HG02970 (cell line): ENCODE measurements around the gene RAB40C.

Experiments
- ATAC-seq: cut with Tn5 transposase; IDR thresholded peaks from one replicate; pipeline ENCODE4 v1.9.1; 2021; ENCODE audit warnings: mild to moderate bottlenecking, moderate library complexity, moderate number of reproducible peaks; ENCODE audit not compliant: unreplicated experiment, low FRiP score

RAB40C gene

GRCh38 chr16:558298-559020, 31.4 kb upstream of the RAB40C start:
- ATAC-seq = no peak

- no peak for ATAC-seq
Measured at GRCh38 chr16:559021-559380, 30.9 kb upstream of the RAB40C start.

- no peak for ATAC-seq
Measured at GRCh38 chr16:559411-560203, 30.3 kb upstream of the RAB40C start.

GRCh38 chr16:560204-560700, 29.6 kb upstream of the RAB40C start, which contains the start of gene PRR35:
TSS of gene PRR35 (plus strand) at chr16:560394. CDS start at chr16:563295, 2,901 bp downstream.
- ATAC-seq = no peak

- ATAC-seq = no peak
Measured at GRCh38 chr16:560701-561412, 29.0 kb upstream of the RAB40C start.

GRCh38 chr16:561413-561794, 28.5 kb upstream of the RAB40C start:
- no peak for ATAC-seq

GRCh38 chr16:561957-562938, 27.6 kb upstream of the RAB40C start:
- ATAC-seq = no peak

- no peak for ATAC-seq
Measured at GRCh38 chr16:563072-563644, 26.7 kb upstream of the RAB40C start.

- ATAC-seq = no peak
Measured at GRCh38 chr16:564690-565418, 25.0 kb upstream of the RAB40C start.

- no peak for ATAC-seq
Measured at GRCh38 chr16:565419-566330, 24.2 kb upstream of the RAB40C start.

- no peak for ATAC-seq
Measured at GRCh38 chr16:566475-567372, 23.1 kb upstream of the RAB40C start, which contains the start of gene NHLRC4. TSS of gene NHLRC4 (plus strand) at chr16:567005. CDS start at chr16:568048, 1,043 bp downstream.

- no peak for ATAC-seq
Measured at GRCh38 chr16:567373-568256, 22.3 kb upstream of the RAB40C start.

GRCh38 chr16:568401-569258, 21.2 kb upstream of the RAB40C start:
- ATAC-seq = no peak

- no peak for ATAC-seq
Measured at GRCh38 chr16:569445-570254, 20.2 kb upstream of the RAB40C start, which contains the start of gene PIGQ. TSS of gene PIGQ (plus strand) at chr16:569968. CDS start at chr16:574075, 4,107 bp downstream.
